CD4-positive, alpha-beta T cell treated with Interleukin-6 at 100 ng/mL for 8 hours (primary cell): ENCODE results near the gene ROBO2.

ENCODE experiments used
- DNase-seq: peaks from one replicate; pipeline ENCODE4 v3.0.0-alpha.2; 2020; ENCODE audit warnings: mixed read lengths, low spot score

ROBO2 gene

GRCh38 chr3:77189258-77189657 is 149.4 kb downstream of the ROBO2 start:
- DNase-seq = no peak

GRCh38 chr3:77189684-77190083 is 149.8 kb downstream of the ROBO2 start:
- no peak for DNase-seq

- DNase-seq = no peak
Observed at GRCh38 chr3:77190374-77190773, 150.5 kb downstream of the ROBO2 start.

- no peak for DNase-seq
Observed at GRCh38 chr3:77191014-77191413, 151.1 kb downstream of the ROBO2 start.

- DNase-seq = no peak
Observed at GRCh38 chr3:77191640-77192039, 151.7 kb downstream of the ROBO2 start.

GRCh38 chr3:77195766-77196545 is 156.1 kb downstream of the ROBO2 start:
- DNase-seq = no peak

- no peak for DNase-seq
Observed at GRCh38 chr3:77197408-77197807, 157.5 kb downstream of the ROBO2 start.

GRCh38 chr3:77203851-77204250 is 164.0 kb downstream of the ROBO2 start:
- DNase-seq = no peak

- DNase-seq = no peak
Observed at GRCh38 chr3:77204788-77205187, 164.9 kb downstream of the ROBO2 start.

GRCh38 chr3:77207753-77208152 is 167.9 kb downstream of the ROBO2 start:
- no peak for DNase-seq

GRCh38 chr3:77222701-77223100 is 182.8 kb downstream of the ROBO2 start:
- DNase-seq = no peak

- no peak for DNase-seq
Observed at GRCh38 chr3:77227567-77227966, 187.7 kb downstream of the ROBO2 start.

GRCh38 chr3:77232557-77232956 is 192.7 kb downstream of the ROBO2 start:
- DNase-seq = no peak

GRCh38 chr3:77234004-77234403 is 194.1 kb downstream of the ROBO2 start:
- DNase-seq = no peak

- no peak for DNase-seq
Observed at GRCh38 chr3:77236118-77236517, 196.2 kb downstream of the ROBO2 start.

GRCh38 chr3:77240072-77240650 is 200.3 kb downstream of the ROBO2 start:
- DNase-seq = no peak

GRCh38 chr3:77242371-77242770 is 202.5 kb downstream of the ROBO2 start:
- no peak for DNase-seq

- DNase-seq = no peak
Observed at GRCh38 chr3:77244981-77245380, 205.1 kb downstream of the ROBO2 start.

GRCh38 chr3:77247061-77247460 is 207.2 kb downstream of the ROBO2 start:
- no peak for DNase-seq

GRCh38 chr3:77247817-77248216 is 207.9 kb downstream of the ROBO2 start:
- no peak for DNase-seq

GRCh38 chr3:77248420-77248819 is 208.5 kb downstream of the ROBO2 start:
- no peak for DNase-seq

- no peak for DNase-seq
Observed at GRCh38 chr3:77251136-77251535, 211.2 kb downstream of the ROBO2 start.

GRCh38 chr3:77254967-77255831 is 215.3 kb downstream of the ROBO2 start:
- no peak for DNase-seq
